Mesothelial cell of epicardium (in vitro differentiated cells): Measurements from ENCODE around the gene EFCAB12. TPM values are rescaled to one million over a fixed set of nuclear protein-coding genes. Genes with fewer than 3 reads are reported as not detected.

Source experiments
- DNase-seq, 2 experiments: peaks; one replicate each; pipeline ENCODE4 v3.0.0; 2021; ENCODE audit warnings: low spot score in 2 of 2; ENCODE audit not compliant: unreplicated experiment in 2 of 2
- H3K27ac Mint-ChIP-seq: 2 replicates; pipeline ENCODE4 v1.8.0; 2021; ENCODE audit warnings: mixed read lengths
- H3K27me3 Mint-ChIP-seq: 2 replicates; pipeline ENCODE4 v1.8.0; 2021; ENCODE audit warnings: low read depth, mixed read lengths
- H3K36me3 Mint-ChIP-seq: 2 replicates; pipeline ENCODE4 v1.8.0; 2021; ENCODE audit warnings: mixed read lengths
- H3K4me1 Mint-ChIP-seq: 2 replicates; pipeline ENCODE4 v1.8.0; 2021; ENCODE audit warnings: mixed read lengths
- H3K4me3 Mint-ChIP-seq: 2 replicates; pipeline ENCODE4 v1.8.0; 2021; ENCODE audit warnings: mild to moderate bottlenecking, moderate library complexity, mixed read lengths
- H3K9me3 Mint-ChIP-seq: 2 replicates; pipeline ENCODE4 v1.8.0; 2021; ENCODE audit warnings: mixed read lengths
- total RNA-seq: library from RNA; stranded (reverse); gene quantifications from 3 replicates; pipeline ENCODE4 v1.2.1, GENCODE V29; 2021
- TF ChIP-seq, protein P1 (sequence below): fragments of 200-600 bp; sonication (generic); IDR thresholded peaks from one replicate; pipeline ENCODE4 v1.5.0; 2021; ENCODE audit warnings: antibody characterized with exemption; ENCODE audit not compliant: unreplicated experiment

Gene EFCAB12
- total RNA-seq, 1 donor from 2014 or later, result 0.74 TPM

GRCh38 chr3:129425213-129425612 is 3.2 kb downstream of the EFCAB12 start:
- no peaks in the 10 kb centered on the region for H3K9me3 Mint-ChIP-seq
- no peak overlapping the region for H3K27ac Mint-ChIP-seq
- DNase-seq, result no peak

GRCh38 chr3:129424185-129424841 is 4.1 kb downstream of the EFCAB12 start:
- peaks cover 14% of the 10 kb centered on the region for H3K27me3 Mint-ChIP-seq
- H3K36me3 Mint-ChIP-seq, result no peaks in the 10 kb centered on the region
- H3K4me3 Mint-ChIP-seq, result no peak overlapping the region
- no peak for DNase-seq
- H3K4me1 Mint-ChIP-seq, result peaks cover 12% of the 10 kb centered on the region
- no peaks in the 10 kb centered on the region for H3K9me3 Mint-ChIP-seq
- no peak overlapping the region for H3K27ac Mint-ChIP-seq
- TF ChIP-seq, protein P1, sequence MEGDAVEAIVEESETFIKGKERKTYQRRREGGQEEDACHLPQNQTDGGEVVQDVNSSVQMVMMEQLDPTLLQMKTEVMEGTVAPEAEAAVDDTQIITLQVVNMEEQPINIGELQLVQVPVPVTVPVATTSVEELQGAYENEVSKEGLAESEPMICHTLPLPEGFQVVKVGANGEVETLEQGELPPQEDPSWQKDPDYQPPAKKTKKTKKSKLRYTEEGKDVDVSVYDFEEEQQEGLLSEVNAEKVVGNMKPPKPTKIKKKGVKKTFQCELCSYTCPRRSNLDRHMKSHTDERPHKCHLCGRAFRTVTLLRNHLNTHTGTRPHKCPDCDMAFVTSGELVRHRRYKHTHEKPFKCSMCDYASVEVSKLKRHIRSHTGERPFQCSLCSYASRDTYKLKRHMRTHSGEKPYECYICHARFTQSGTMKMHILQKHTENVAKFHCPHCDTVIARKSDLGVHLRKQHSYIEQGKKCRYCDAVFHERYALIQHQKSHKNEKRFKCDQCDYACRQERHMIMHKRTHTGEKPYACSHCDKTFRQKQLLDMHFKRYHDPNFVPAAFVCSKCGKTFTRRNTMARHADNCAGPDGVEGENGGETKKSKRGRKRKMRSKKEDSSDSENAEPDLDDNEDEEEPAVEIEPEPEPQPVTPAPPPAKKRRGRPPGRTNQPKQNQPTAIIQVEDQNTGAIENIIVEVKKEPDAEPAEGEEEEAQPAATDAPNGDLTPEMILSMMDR, result no peak

More at GRCh38 chr3:129425213-129425612, 3.2 kb downstream of the EFCAB12 start:
- Mint-ChIP-seq H3K36me3 (no peaks in the 10 kb centered on the region), H3K4me1 (peaks cover 12% of the 10 kb centered on the region), H3K4me3 (no peak overlapping the region), H3K27me3 (peaks cover 14% of the 10 kb centered on the region)
- TF ChIP-seq, protein P1, result no peak

- Mint-ChIP-seq H3K27me3 (peaks cover 11% of the 10 kb centered on the region), H3K27ac (no peak overlapping the region), H3K4me1 (peaks cover 3% of the 10 kb centered on the region), H3K4me3 (no peak overlapping the region), H3K9me3 (no peaks in the 10 kb centered on the region), H3K36me3 (no peaks in the 10 kb centered on the region)
- DNase-seq, result no peak
- TF ChIP-seq, protein P1, result no peak
Measured at GRCh38 chr3:129422897-129423296, 5.5 kb downstream of the EFCAB12 start.

GRCh38 chr3:129421988-129422745 is 6.3 kb downstream of the EFCAB12 start:
- TF ChIP-seq, protein P1, result no peak
- H3K36me3 Mint-ChIP-seq, result no peaks in the 10 kb centered on the region
- DNase-seq, result no peak
- H3K9me3 Mint-ChIP-seq, result no peaks in the 10 kb centered on the region
- no peak overlapping the region for H3K27ac Mint-ChIP-seq
- peaks cover 4% of the 10 kb centered on the region for H3K27me3 Mint-ChIP-seq
- no peak overlapping the region for H3K4me3 Mint-ChIP-seq
- H3K4me1 Mint-ChIP-seq, result no peaks in the 10 kb centered on the region

DNA sequence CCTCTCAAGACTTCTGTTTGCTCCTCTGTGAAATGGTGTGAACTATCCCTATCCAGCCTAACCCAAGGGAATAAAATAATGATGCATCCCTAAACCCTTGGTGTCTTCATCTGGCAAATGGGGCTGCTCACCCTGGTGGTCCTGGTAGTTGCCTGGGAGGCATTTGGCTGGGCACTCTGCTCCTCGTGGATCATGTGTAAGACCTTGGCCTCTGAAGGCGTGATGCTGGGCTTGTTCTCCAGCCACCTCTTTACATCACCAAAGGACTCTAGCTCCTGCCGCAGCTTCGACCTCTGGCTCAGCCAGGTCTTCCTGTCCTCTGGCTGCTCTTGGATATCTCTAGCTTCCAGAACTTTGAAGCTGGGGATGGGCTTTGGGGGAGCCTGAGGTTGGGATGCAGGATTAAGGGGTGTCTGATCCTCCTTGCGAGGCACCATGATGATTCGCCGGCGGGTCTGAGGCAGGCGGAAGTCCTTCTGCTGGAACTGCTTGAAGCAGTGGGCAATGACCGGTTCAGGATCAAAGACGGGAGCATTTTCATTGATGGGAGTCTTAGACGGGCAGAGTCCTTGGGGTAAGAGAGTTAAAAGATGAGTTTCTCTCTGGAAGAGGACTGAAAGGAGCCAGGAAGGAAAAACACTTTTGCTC is 7.1 kb downstream of the EFCAB12 start:
- no peak for DNase-seq

More for the DNA sequence above, 7.1 kb downstream of the EFCAB12 start:
- no peak overlapping the region for H3K4me3 Mint-ChIP-seq
- no peaks in the 10 kb centered on the region for H3K36me3 Mint-ChIP-seq
- no peak overlapping the region for H3K27ac Mint-ChIP-seq
- no peaks in the 10 kb centered on the region for H3K9me3 Mint-ChIP-seq
- no peaks in the 10 kb centered on the region for H3K4me1 Mint-ChIP-seq
- TF ChIP-seq, protein P1, result no peak
- H3K27me3 Mint-ChIP-seq, result peaks cover 3% of the 10 kb centered on the region
